Psoas muscle (tissue), 8 donors: ENCODE data around the gene ACKR3. TPM values are rescaled to one million over a fixed set of nuclear protein-coding genes. Genes with fewer than 3 reads are reported as not detected.

Experiments
- ATAC-seq, 4 donors: fragments of 200-7000 bp; cut with Tn5 transposase; one replicate each; pipeline ENCODE4 v1.9.1; 2020; ENCODE audit warnings: moderate library complexity in 3 of 4, mild to moderate bottlenecking in 2 of 4
- DNase-seq, 2 donors: peaks; one replicate each; pipeline ENCODE4 v3.0.0-alpha.2; 2020
- H3K27ac ChIP-seq: fragments of 200-600 bp; one replicate; pipeline ENCODE4 v1.8.0; 2022
- H3K27me3 ChIP-seq, 3 donors: fragments of 200-600 bp in 1 of 3; one replicate each; pipeline versions ENCODE4 v1.6.1 to v1.8.0; 2013 to 2022; ENCODE audit warnings: low read length in 2 of 3, mild to moderate bottlenecking in 2 of 3, moderate library complexity in 1 of 3; ENCODE audit not compliant: insufficient read depth in 3 of 3
- H3K36me3 ChIP-seq, 2 donors: fragments of 200-600 bp in 1 of 2; one replicate each; pipeline versions ENCODE4 v1.6.1 to v1.8.0; 2013 to 2022; ENCODE audit warnings: low read depth in 1 of 2, mild to moderate bottlenecking in 1 of 2, moderate library complexity in 1 of 2; ENCODE audit not compliant: insufficient read depth in 1 of 2
- H3K4me1 ChIP-seq: fragments of 200-600 bp; one replicate; pipeline ENCODE4 v1.8.0; 2022
- H3K4me3 ChIP-seq: fragments of 200-600 bp; one replicate; pipeline ENCODE4 v1.8.0; 2022; ENCODE audit warnings: mild to moderate bottlenecking
- H3K9me3 ChIP-seq: fragments of 200-600 bp; one replicate; pipeline ENCODE4 v1.8.0; 2022
- WGBS, 3 donors: extraction: QIAGEN DNeasy Blood & Tissue Kit; methylation state at CpG; one replicate each; pipeline versions ENCODE4 v1.1.6 to v1.1.7; 2013; 5-methylcytosine and 5-hydroxymethylcytosine counted together
- intact Hi-C, 2 donors: fragments of 100-400 bp; cut with DNase I; formaldehyde crosslinking; loops; one replicate each; pipeline versions ENCODE4 v1.11.0 to v1.14.2; 2022
- polyA plus RNA-seq, 3 donors: library from polyadenylated mRNA; stranded (reverse); fragments of 200-250 nt; gene quantifications; one replicate each; pipeline ENCODE4 v1.2.3, GENCODE V29; 2013
- total RNA-seq, 4 donors: library from RNA; stranded (reverse); fragmentation: NEBNext Ultra II Directional in 2 of 4; extraction: Animal tissue kit (Norgen Biotek cat#: 25700) in 2 of 4; gene quantifications; one replicate each; pipeline versions ENCODE4 v1.2.1 to v1.2.4, GENCODE V29; 2021 to 2023
- TF ChIP-seq, protein P1 (sequence below): fragments of 200-600 bp; IDR thresholded peaks from one replicate; pipeline ENCODE4 v1.8.0; 2022; ENCODE audit warnings: antibody characterized with exemption
- donor health status: healthy with polysubstance abuse.
- donor health status: DM: no; HTN: no; CAD: no; lungs with moderate emphysema.
- donor health status: Bipolar disorder and iron deficiency.
- donor health status: healthy.
- donor health status: DM: yes; HTN: yes; CAD: no.
- donor health status: DM: no; HTN: no; CAD: no.
- donor health status: DM: no; HTN: no; CAD: no.
- donor health status: DM: yes; HTN: yes; CAD: no.

ACKR3 gene
- total and polyA plus RNA-seq, 7 donors = 7.8 to 25.3 (median 14.7) TPM

DNA sequence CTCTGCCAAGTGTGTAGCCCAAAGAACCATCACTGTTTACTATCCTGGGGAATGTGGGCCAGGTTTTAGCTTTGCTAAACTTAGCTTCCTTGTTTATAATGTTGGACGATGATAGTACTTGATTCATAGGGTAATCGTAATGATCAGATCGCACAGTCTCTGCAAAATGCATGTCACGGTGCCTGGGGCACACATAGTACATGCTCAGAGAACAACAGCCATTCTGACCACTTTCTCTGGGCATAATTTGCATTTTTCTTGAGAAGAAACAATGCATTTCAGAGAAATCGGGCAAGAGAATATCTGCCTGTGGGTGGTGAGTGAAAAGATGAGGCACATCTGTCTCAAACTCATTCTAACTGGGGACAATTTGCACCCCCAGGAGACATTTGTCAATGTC, 16.3 kb downstream of the ACKR3 start:
- 87 to 93% (median 91%) methylated on average over 5 of the region's 5 CpGs for WGBS, 3 donors
- no peak for ATAC-seq

DNA sequence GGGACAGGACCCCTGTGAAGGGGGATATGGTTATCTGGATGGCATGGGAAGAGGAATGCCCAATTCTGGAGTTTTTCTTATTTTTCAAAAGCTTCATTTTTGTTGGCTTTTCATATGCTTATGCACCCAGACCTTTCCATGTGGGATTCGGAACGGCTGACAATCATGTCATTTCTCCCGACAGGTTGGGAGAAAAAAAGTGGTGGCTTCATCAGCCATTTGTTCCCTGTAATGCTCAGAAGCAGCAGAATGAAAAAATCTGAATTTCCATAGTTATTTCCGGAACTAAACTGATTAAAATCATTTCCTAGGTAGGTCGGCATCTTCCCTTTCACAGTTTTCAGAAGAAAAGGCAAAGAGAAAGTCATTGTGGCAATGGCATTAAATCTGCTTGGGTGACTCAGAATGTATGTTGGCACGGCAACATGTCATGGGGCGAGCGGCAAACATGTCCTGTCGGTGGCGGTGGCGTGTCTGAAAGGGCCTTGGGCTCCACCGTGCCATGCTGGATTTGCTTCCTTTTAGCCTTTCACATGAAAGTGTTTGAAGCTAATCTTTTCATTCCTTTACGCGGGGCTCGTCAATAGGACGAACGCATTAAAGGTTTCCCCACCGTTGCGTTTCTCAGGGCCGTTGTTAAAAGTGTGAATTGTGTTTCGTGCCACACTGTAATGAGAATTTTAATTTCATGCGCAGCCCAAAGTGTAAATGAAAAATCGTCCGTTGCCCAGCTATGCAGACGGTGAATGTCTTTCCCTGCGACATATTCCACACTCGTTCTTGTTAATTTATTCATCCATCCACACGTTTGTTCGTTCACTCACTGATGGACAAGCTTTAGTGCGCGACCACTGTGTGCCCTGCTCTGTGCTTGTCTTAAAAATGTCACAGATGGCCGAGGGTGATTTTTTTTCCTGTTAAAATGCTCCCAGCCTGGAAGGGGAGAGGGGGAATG, 18.5 kb downstream of the ACKR3 start:
- Histone ChIP-seq H3K9me3 (no peaks in the 10 kb centered on the region), H3K36me3 (no peaks in the 10 kb centered on the region), H3K27me3 (no peaks in the 10 kb centered on the region), H3K27ac (no peak overlapping the region), H3K4me3 (no peak overlapping the region), H3K4me1 (no peaks in the 10 kb centered on the region)
- 89 to 92% (median 90%) methylated on average over 32 of the region's 32 CpGs for WGBS, 3 donors
- intact Hi-C loops = no loop called here
- TF ChIP-seq, protein P1, sequence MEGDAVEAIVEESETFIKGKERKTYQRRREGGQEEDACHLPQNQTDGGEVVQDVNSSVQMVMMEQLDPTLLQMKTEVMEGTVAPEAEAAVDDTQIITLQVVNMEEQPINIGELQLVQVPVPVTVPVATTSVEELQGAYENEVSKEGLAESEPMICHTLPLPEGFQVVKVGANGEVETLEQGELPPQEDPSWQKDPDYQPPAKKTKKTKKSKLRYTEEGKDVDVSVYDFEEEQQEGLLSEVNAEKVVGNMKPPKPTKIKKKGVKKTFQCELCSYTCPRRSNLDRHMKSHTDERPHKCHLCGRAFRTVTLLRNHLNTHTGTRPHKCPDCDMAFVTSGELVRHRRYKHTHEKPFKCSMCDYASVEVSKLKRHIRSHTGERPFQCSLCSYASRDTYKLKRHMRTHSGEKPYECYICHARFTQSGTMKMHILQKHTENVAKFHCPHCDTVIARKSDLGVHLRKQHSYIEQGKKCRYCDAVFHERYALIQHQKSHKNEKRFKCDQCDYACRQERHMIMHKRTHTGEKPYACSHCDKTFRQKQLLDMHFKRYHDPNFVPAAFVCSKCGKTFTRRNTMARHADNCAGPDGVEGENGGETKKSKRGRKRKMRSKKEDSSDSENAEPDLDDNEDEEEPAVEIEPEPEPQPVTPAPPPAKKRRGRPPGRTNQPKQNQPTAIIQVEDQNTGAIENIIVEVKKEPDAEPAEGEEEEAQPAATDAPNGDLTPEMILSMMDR = no peak
- no peak for ATAC-seq
- no peak for DNase-seq

More for the DNA sequence above, 16.3 kb downstream of the ACKR3 start:
- Histone ChIP-seq H3K4me1 (no peaks in the 10 kb centered on the region), H3K4me3 (no peak overlapping the region), H3K27me3 (no peaks in the 10 kb centered on the region), H3K27ac (no peak overlapping the region), H3K9me3 (no peaks in the 10 kb centered on the region), H3K36me3 (peaks cover 0 to 14% of the 10 kb centered on the region in 2 donors)
- intact Hi-C loops = no loop called here
- no peak for DNase-seq
- TF ChIP-seq, protein P1 = no peak

DNA sequence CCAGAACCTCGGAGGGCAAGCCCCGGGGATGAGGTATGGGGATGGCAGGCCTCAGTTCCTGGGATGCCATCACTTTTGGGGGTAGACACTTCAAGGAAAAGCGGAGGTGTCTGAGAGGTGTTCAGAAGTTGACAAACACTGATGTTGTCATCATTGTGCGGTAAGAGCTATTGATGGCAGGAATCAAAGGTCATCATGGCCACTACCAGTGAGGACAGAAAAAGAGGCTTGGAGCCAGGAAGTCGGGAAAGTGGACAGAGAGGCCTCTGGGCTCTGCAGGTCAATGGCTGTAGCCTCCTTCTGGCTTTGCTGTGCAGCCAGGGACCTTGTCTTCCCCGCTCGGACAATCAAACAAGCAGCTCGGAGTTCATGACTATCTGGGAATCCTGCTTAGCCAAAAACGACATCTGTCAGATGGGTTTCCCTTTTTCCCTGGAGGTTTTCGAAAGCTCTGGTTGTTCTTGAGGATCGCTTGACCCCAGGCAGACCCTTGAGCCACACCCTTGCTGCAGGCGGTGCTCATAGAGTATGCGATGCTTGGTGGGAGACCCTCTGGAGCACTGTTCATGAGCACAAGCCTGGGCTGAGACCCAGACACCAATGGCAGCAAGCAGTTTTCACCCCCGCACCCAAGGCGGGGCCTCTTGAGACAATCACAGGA, 19.4 kb downstream of the ACKR3 start:
- H3K4me1 ChIP-seq = no peaks in the 10 kb centered on the region
- no peak for ATAC-seq
- no peak overlapping the region for H3K27ac ChIP-seq
- no peaks in the 10 kb centered on the region for H3K36me3 ChIP-seq
- no peak overlapping the region for H3K4me3 ChIP-seq
- intact Hi-C loops = no loop called here
- DNase-seq = peak in 1 of 2 donors; percentile 60
- no peaks in the 10 kb centered on the region for H3K9me3 ChIP-seq
- 83 to 86% (median 85%) methylated on average over 15 of the region's 15 CpGs for WGBS, 3 donors
- no peaks in the 10 kb centered on the region for H3K27me3 ChIP-seq
- TF ChIP-seq, protein P1 = no peak

DNA sequence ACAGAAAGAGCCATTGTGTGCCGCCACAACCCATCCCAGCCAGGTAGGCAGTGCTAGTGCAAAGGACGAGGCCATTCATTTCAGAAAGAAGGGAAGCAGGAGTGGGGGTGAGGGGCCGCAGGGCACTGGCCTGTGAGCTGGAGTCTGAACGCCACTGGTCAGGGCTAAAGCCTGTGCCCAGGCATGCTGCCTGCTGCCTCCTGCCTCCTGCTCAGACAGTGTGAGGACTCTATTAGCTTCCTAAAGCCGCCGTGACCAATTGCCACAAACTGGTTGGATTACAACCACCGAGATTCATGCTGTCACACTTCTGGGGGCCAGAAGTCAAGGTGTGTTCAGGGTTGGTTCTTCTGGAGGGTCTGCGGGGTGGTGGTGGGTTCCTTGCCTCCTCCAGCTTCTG, 21.2 kb downstream of the ACKR3 start:
- Histone ChIP-seq H3K27ac (no peak overlapping the region), H3K9me3 (no peaks in the 10 kb centered on the region), H3K36me3 (no peaks in the 10 kb centered on the region), H3K4me3 (no peak overlapping the region), H3K27me3 (no peaks in the 10 kb centered on the region), H3K4me1 (no peaks in the 10 kb centered on the region)
- WGBS, 3 donors = 77 to 92% (median 79%) methylated on average over 8 of the region's 8 CpGs
- DNase-seq (no peak), ATAC-seq (no peak)
- intact Hi-C loops = no loop called here
- TF ChIP-seq, protein P1 = no peak
